Parathyroid adenoma (tissue), 2 donors: Measurements from ENCODE around the gene DBN1.
A peak's percentile ranks its signal among the peaks of the same experiment; 100 is the strongest.

Source experiments
- H2AFZ ChIP-seq: fragments of 300-600 bp; sonication (generic); one replicate; pipeline ENCODE4 v1.7.0; 2017; ENCODE audit warnings: antibody characterized with exemption, mild to moderate bottlenecking
- H3K27ac ChIP-seq: fragments of 300-600 bp; sonication (generic); one replicate; pipeline ENCODE4 v1.7.0; 2017
- H3K27me3 ChIP-seq: fragments of 300-600 bp; sonication (generic); one replicate; pipeline ENCODE4 v1.7.0; 2017; ENCODE audit warnings: low read length; ENCODE audit not compliant: control insufficient read depth, insufficient read depth
- H3K36me3 ChIP-seq: fragments of 300-600 bp; sonication (generic); one replicate; pipeline ENCODE4 v1.7.0; 2017; ENCODE audit warnings: low read length; ENCODE audit not compliant: control insufficient read depth, insufficient read depth
- H3K4me1 ChIP-seq: fragments of 300-600 bp; sonication (generic); one replicate; pipeline ENCODE4 v1.7.0; 2017; ENCODE audit warnings: control low read depth
- H3K4me2 ChIP-seq: fragments of 300-600 bp; sonication (generic); one replicate; pipeline ENCODE4 v1.7.0; 2017; ENCODE audit warnings: low read length
- H3K4me3 ChIP-seq: fragments of 300-600 bp; sonication (generic); one replicate; pipeline ENCODE4 v1.7.0; 2017; ENCODE audit warnings: low read depth, low read length
- H3K79me2 ChIP-seq: fragments of 300-600 bp; sonication (generic); one replicate; pipeline ENCODE4 v1.7.0; 2017; ENCODE audit warnings: control low read depth
- H3K9ac ChIP-seq: fragments of 300-600 bp; sonication (generic); one replicate; pipeline ENCODE4 v1.7.0; 2017; ENCODE audit warnings: mild to moderate bottlenecking
- H3K9me3 ChIP-seq: fragments of 300-600 bp; sonication (generic); one replicate; pipeline ENCODE4 v1.7.0; 2017; ENCODE audit warnings: low read length; ENCODE audit not compliant: control insufficient read depth
- CTCF ChIP-seq: fragments of 300-600 bp; sonication (generic); IDR thresholded peaks from one replicate; pipeline ENCODE4 v1.7.0; 2017; ENCODE audit warnings: antibody characterized with exemption, mild to moderate bottlenecking
- donor health status: primary hyperparathyroidism.

The DBN1 gene

GRCh38 chr5:177473443-177474001 is at the start of gene DBN1:
TSS of gene DBN1 (minus strand) at chr5:177473634. CDS start at chr5:177473521, 113 bp downstream.
- peak within 1 kb of the TSS; percentile 29 for H3K9ac ChIP-seq
- peak within 1 kb of the TSS; percentile 83 for H3K4me2 ChIP-seq
- H2AFZ ChIP-seq, result peak within 1 kb of the TSS; percentile 38
- no peaks in the 10 kb centered on the region for H3K27me3 ChIP-seq
- peaks cover 26% of the 10 kb centered on the region for H3K4me1 ChIP-seq
- peak within 1 kb of the TSS; percentile 77 for H3K4me3 ChIP-seq
- peak within 1 kb of the TSS; percentile 66 for H3K27ac ChIP-seq
- H3K9me3 ChIP-seq, result no peaks in the 10 kb centered on the region
- H3K36me3 ChIP-seq, result no peaks in the 10 kb centered on the region
- peaks cover 24% of the 10 kb centered on the region for H3K79me2 ChIP-seq
- TF ChIP-seq CTCF, result no peak

- H3K36me3 ChIP-seq, result no peaks in the 10 kb centered on the region
- no peaks in the 10 kb centered on the region for H3K4me1 ChIP-seq
- no peaks in the 10 kb centered on the region for H3K27me3 ChIP-seq
- H2AFZ ChIP-seq, result no peak overlapping the region
- H3K4me2 ChIP-seq, result no peak overlapping the region
- H3K4me3 ChIP-seq, result no peak overlapping the region
- TF ChIP-seq CTCF, result no peak
- H3K9me3 ChIP-seq, result no peaks in the 10 kb centered on the region
- H3K9ac ChIP-seq, result no peak overlapping the region
- no peak overlapping the region for H3K27ac ChIP-seq
- peaks cover 26% of the 10 kb centered on the region for H3K79me2 ChIP-seq
Measured at GRCh38 chr5:177520916-177521513, 47.6 kb upstream of the DBN1 start.

GRCh38 chr5:177520271-177520670 is 46.8 kb upstream of the DBN1 start:
- Histone ChIP-seq H3K27ac (no peak overlapping the region), H3K4me2 (no peak overlapping the region), H3K4me1 (no peaks in the 10 kb centered on the region), H2AFZ (no peak overlapping the region), H3K9ac (no peak overlapping the region), H3K36me3 (no peaks in the 10 kb centered on the region), H3K9me3 (no peaks in the 10 kb centered on the region), H3K27me3 (no peaks in the 10 kb centered on the region), H3K4me3 (no peak overlapping the region), H3K79me2 (peaks cover 28% of the 10 kb centered on the region)
- no peak for TF ChIP-seq CTCF

- Histone ChIP-seq H3K9ac (no peak overlapping the region), H3K36me3 (no peaks in the 10 kb centered on the region)
- no peak for TF ChIP-seq CTCF
Measured at GRCh38 chr5:177519463-177520235, 46.2 kb upstream of the DBN1 start.

More at GRCh38 chr5:177519463-177520235, 46.2 kb upstream of the DBN1 start:
- no peak overlapping the region for H3K4me3 ChIP-seq
- H3K4me2 ChIP-seq, result no peak overlapping the region
- no peaks in the 10 kb centered on the region for H3K4me1 ChIP-seq
- H3K79me2 ChIP-seq, result peaks cover 25% of the 10 kb centered on the region
- H2AFZ ChIP-seq, result no peak overlapping the region
- no peak overlapping the region for H3K27ac ChIP-seq
- no peaks in the 10 kb centered on the region for H3K9me3 ChIP-seq
- H3K27me3 ChIP-seq, result no peaks in the 10 kb centered on the region
